HG02588 (cell line): ENCODE data around the gene ZDHHC8.

Experiments used
- ATAC-seq: cut with Tn5 transposase; IDR thresholded peaks from one replicate; pipeline ENCODE4 v1.9.1; 2021; ENCODE audit warnings: mild to moderate bottlenecking, moderate library complexity; ENCODE audit not compliant: unreplicated experiment

Gene ZDHHC8, protein sequence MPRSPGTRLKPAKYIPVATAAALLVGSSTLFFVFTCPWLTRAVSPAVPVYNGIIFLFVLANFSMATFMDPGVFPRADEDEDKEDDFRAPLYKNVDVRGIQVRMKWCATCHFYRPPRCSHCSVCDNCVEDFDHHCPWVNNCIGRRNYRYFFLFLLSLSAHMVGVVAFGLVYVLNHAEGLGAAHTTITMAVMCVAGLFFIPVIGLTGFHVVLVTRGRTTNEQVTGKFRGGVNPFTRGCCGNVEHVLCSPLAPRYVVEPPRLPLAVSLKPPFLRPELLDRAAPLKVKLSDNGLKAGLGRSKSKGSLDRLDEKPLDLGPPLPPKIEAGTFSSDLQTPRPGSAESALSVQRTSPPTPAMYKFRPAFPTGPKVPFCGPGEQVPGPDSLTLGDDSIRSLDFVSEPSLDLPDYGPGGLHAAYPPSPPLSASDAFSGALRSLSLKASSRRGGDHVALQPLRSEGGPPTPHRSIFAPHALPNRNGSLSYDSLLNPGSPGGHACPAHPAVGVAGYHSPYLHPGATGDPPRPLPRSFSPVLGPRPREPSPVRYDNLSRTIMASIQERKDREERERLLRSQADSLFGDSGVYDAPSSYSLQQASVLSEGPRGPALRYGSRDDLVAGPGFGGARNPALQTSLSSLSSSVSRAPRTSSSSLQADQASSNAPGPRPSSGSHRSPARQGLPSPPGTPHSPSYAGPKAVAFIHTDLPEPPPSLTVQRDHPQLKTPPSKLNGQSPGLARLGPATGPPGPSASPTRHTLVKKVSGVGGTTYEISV

GRCh38 chr22:20131597-20131858 lies at the start of gene ZDHHC8:
TSS of gene ZDHHC8 (plus strand) at chr22:20131804. CDS start at chr22:20131948, 144 bp downstream.
- ATAC-seq = peak; percentile 47

DNA sequence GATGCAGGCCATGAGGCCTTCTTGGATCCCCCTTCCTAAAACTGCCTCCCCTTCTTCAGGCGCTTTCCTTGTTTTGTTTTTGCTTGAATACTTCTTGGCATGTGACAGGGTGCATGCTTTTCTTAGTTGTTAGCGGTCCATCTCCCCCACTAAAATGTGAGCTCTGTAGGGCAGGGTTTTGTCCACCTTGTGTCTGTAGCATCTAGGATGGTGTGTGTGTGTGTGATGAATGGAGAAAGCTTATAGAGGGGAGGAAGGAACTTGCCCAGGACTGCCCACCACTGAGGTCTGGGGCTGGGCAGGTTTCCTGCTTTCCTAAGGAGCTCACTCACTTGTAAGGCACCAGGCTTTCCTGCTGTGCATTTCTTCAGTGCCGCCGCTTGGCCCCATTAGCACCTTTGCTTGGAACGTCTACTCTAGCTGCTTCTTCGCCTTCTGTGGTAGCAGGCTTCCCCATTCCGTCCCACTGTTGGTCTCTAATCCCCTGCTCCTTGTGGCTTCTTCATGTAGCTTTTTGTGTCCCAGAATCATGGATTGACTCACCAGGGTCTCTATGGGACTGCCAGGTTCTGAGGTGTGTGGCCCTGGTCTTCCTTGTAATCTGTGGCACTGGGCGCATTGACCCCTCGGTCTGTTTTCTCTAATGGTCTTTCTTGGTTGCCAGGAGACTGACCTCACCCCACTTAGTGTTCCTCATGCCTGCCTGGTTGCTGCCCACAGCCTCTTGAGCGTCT lies 48.3 kb upstream of the ZDHHC8 start:
- ATAC-seq = no peak

DNA sequence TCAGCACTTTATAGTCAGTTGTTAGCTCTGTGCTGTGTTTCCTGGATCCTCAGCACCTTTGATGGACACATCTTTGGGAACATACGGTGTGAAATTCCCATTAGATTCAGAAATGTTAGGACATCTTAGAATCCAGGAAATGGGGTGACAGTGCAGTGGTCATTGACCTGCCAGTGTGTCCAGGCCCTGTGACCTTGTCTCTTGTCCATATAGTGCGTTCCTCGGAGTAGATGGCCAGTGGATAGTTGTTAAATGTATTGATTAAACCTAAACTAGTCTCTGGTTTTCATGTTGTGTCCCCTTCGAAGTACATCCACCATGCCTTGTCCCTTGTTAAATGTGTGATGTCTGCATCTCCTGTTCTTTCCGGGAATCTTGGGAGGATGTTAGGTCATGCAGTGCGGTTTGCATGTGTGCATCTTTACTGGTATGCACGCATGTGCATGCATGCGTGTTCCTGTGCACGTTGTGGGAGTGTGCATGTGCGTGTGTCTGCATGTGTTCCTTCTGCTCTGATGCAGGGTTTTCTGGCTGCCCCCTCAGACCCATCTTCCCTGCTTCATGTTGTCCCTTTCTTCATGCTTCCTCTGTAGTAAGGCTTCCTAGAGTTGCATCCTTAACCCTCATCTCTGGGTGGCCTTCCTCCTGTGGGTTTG lies 47.6 kb upstream of the ZDHHC8 start:
- no peak for ATAC-seq

DNA sequence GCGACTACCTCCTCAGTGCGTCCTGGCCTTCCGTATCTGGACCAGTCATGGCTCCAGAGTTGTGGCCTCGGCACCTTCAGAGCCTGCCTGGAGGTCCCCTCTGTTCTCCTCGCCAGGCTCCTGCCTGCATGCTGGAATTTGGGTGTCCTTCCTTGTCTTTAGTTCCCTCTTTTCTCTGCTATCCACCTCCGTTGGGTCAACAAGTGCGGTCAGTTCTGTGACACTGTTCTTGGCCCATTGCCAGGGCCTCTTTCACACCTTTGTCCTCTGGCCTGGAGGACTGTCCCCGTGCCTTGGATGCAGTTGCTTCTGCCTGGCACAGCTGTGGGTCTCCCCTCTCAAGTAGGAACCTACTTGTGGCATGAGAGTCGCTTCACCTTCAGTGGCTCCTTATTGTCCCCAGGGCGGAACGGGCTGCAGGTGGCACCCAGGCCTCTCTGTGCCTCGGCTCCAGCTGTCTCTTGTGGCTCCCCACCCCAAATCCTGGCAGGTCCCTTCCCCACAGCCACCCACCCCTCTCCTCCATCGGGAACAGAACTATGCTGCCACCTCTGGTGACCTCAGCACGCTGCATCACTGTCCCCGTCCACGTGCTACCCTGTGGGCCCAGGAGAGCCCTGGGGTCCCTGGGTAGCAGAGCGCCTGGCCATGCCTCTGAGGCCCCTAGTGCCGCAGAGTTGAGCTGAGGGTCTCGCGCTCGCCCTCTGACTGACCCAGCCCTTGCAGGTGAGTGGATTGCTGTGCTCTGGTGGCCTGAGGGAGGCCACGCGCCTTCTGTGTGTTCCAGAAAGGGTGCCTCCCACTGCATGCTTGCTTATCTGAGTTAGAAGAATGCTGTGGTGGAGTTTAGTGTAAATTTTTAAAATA lies 46.8 kb upstream of the ZDHHC8 start:
- ATAC-seq = no peak

DNA sequence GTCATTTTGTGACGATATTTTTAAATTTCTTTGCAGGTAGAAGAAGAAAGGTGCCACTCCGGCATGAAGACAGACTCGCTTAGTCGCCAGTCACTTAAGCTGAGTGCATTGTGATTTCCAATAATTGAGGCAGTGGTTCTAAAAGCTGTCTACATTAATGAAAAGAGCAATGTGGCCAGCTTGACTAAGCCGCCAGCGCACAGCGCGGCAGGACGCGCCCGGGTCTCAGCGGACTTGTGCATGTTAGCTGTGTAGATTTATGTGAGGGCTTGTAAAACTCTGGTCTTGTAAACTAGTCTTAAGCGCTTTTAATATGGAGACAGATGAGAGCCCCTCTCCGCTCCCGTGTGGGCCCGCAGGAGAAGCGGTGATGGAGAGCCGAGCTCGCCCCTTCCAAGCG lies 46.0 kb upstream of the ZDHHC8 start:
- no peak for ATAC-seq

DNA sequence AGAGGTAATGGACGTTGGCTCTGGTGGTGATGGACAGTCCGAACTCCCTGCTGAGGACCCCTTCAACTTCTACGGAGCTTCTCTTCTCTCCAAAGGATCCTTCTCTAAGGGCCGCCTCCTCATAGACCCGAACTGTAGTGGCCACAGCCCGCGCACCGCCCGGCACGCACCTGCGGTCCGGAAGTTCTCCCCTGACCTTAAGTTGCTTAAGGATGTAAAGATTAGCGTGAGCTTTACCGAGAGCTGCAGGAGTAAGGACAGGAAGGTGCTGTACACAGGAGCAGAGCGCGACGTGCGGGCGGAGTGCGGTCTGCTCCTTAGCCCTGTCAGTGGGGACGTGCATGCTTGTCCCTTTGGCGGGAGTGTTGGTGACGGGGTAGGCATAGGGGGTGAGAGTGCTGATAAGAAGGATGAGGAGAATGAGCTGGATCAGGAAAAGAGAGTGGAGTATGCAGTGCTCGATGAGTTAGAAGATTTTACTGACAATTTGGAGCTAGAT lies 45.5 kb upstream of the ZDHHC8 start:
- ATAC-seq = no peak

- no peak for ATAC-seq
Measured at GRCh38 chr22:20086763-20087162, 44.8 kb upstream of the ZDHHC8 start.

- ATAC-seq = no peak
Measured at GRCh38 chr22:20087319-20088262, 44.0 kb upstream of the ZDHHC8 start.

DNA sequence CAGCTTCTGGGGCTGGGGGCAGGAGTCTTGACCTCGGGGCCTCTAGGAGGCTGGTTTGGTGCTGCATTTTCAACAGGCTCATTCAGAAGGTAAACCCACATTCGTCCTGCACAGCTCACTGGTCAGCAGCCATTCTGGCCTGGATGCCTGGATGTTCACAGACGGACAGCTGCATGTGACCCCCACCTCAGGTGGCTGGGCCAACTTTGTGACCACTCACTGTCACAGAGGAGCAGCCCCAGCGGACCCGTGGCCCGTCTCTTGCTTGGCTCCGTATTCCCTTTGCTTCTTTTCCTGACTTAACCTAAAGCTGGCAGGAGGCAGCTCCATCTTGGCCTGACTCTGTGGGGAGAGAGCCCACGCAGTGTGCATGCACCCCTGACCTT lies 43.3 kb upstream of the ZDHHC8 start:
- ATAC-seq = no peak

DNA sequence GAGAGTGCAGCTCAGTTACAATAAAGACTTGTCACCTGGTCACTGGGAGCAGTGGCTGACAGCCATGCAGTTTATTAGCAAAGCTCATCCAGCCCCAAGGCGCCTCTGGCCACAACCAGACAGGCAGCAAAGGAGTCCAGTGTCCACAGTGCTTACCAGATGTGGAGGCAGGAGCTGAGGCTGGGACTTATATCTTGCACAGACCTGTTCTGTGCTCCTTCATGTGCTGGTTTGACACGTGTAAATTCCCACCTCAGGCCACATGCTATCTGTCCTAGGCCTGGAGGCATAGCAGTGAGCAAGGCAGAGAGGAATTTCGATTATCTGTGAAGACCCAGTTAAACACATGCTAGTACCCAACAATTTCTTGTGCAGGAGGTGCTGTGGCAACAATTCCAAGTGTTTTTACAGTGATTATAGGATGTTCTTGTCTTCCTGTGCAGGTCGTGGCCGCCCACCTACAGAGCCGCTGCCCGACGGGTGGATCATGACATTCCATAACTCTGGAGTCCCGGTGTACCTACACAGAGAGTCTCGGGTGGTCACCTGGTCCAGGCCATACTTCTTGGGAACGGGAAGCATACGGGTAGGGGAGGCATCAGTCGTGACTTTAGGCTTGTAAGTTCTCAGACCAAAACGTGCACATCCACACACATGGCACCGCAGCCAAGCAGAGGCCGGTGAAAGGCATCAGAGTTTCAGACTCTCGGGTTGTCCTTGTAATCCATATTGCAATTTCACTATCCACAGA lies 42.2 kb upstream of the ZDHHC8 start:
- no peak for ATAC-seq

DNA sequence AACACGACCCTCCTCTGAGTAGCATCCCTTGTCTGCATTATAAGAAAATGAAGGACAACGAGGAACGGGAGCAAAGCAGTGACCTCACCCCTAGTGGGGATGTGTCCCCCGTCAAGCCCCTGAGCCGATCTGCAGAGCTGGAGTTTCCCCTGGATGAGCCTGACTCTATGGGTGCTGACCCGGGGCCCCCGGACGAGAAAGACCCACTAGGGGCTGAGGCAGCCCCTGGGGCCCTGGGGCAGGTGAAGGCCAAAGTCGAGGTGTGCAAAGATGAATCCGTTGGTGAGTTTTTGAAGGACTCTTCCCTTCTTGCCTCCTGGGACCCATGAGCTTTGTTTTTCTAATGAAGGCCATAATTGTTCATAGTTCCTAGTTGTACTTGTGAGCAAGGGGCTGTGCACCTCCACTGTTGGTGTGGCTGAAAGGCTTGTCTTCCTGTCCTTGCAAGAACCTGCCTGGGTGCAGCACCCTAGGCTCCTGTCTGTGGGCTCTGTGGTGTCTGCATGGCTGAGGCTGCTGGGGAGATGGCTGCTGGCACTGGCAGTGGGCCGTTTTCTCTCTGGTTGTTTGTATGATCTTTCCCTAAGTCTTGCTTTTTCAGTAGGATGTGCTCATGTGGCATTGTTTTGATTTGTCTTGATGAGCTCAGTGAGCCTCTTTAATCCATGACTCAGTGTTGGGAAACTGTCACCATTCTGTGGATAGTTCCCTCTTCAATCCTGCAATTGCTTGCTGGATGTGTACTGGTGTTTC lies 41.5 kb upstream of the ZDHHC8 start:
- no peak for ATAC-seq

DNA sequence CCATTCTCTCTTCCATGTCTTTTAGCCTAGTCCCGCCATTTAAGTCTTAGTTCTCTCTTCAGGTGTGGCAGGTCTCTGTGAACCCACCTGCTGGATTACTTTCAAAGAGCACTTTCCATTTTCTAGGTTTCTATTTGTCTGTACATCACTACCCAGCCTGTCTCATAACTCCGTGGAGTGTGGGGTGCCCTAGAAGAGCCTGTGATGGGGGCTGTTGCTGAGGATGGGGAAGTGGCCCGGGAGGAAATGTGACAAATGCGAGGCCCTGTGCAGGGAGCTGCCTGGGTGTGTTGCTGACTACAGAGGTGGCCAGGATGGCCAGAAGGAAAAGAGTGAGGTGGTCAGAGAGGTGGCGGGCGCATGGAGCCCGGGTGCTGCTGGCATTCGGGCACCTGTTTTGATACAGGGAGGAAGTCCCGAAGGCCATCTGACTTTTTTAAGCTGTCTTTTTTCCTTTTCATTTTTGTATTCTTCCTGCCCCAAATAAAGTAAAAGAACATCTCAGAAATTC lies 40.8 kb upstream of the ZDHHC8 start:
- no peak for ATAC-seq

GRCh38 chr22:20091690-20092476 lies 39.7 kb upstream of the ZDHHC8 start:
- no peak for ATAC-seq

DNA sequence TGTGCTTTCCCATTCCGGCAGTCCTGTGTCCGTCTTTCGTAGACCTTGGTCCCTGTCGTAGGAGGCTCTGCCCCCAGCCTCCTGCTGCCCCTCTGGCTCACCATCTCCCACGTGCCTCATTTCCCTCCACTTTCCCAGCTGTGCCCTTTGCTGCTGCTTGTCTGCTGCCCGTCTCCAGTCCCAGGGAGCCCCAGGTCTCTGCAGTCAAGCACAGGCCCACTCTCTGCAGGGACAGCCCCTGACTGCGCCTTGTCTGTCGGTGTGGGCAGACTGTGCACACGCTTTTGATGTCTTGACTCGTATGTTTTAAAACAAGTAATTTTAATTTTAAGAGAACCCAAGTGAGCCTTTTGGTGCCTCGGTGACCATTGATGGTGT lies 39.1 kb upstream of the ZDHHC8 start:
- ATAC-seq = no peak

DNA sequence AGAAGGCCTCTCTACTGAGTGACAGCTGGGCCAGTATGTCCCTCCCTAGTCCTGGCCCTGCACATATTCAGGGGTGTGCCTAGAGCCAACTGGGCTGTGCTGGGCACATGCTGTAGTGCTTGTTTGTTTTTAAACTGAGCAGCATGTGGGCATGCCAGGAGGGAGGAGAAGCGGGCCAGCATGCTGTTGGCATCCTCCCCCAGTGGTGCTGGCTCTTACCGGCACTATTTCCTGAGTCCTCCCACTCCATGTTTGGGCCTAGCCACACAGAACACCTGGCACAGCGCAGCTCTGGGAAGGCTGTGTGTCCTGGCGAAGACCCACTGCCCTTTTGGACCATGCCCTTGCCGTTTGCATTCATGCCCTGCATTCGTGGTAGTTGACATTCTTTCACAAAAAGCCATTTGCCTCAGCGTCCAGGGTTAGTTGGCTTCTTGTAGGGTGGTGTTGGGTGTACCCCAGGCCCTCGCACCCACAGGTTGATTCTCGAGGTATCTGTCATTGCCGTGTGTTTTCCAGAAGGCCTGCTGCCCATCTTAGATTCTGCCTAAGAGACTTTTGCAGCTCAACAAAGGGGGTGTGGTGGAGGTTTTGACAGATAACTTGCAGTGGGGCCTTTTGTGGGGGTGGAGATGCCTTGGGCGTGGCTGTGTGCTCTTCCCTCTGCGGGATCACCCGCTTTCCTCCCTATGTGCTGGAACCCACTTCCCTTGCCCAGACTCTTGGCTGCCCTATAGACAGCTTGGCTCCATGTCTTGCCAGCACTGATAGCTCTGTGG lies 38.0 kb upstream of the ZDHHC8 start:
- ATAC-seq = no peak

- no peak for ATAC-seq
Measured at GRCh38 chr22:20094197-20094807, 37.3 kb upstream of the ZDHHC8 start.
